ENCODE data around the gene GIMAP5. TPM values are rescaled to one million over a fixed set of nuclear protein-coding genes. Genes with fewer than 3 reads are reported as not detected.

GIMAP5 gene
- polyA plus RNA-seq, 1 of the 3 experiments (the other 2 are of a cell fraction) = not detected

- TF ChIP-seq REST (IDR thresholded peaks at IDR 0.05; ENCODE audit: low read depth, low read length) (no peak), RAD21 (IDR thresholded peaks at IDR 0.05; ENCODE audit: low read length) (no peak)
- TF ChIP-seq, protein P1, sequence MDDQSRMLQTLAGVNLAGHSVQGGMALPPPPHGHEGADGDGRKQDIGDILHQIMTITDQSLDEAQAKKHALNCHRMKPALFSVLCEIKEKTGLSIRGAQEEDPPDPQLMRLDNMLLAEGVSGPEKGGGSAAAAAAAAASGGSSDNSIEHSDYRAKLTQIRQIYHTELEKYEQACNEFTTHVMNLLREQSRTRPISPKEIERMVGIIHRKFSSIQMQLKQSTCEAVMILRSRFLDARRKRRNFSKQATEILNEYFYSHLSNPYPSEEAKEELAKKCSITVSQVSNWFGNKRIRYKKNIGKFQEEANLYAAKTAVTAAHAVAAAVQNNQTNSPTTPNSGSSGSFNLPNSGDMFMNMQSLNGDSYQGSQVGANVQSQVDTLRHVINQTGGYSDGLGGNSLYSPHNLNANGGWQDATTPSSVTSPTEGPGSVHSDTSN (IDR thresholded peaks at IDR 0.05) = no peak
Observed at GRCh38 chr7:150719960-150720891, 17.0 kb upstream of the GIMAP5 start (continued).

DNA sequence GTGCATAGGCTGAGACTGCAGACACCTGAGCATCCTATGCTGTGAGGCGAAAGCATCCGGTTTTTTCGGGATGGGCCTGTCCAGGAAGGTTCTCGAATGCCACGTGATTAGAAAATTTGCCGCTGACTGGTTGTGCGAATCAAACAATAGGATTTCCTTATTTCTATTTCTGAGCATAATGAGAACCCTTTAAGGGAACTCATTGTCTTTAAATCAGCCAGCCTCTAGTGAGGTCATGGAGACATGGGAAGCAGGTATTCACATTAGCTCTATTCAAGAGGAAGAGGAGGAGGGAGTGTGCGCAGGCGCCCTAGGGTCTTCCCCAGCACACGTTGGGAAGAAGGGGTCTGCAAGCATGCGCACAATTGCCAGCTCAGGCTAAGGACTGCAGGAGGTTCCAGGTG lies 15.2 kb upstream of the GIMAP5 start:
- Histone ChIP-seq H3K79me2 (ENCODE audit: insufficient read depth) (no peaks in the 10 kb centered on the region), H3K9ac (no peak overlapping the region), H3K4me2 (no peak overlapping the region), H3K27ac (ENCODE audit: low read depth in 2 of 2, low read length in 1 of 2) (no peak overlapping the region), H3K9me3 (no peaks in the 10 kb centered on the region), H3F3A (replicated peaks; ENCODE audit: insufficient read depth) (no peaks in the 10 kb centered on the region), H4K20me1 (ENCODE audit: insufficient read depth) (no peaks in the 10 kb centered on the region), H3K36me3 (replicated peaks in 1 of 2; ENCODE audit: control insufficient read depth in 1 of 2, insufficient read depth in 2 of 2, low read length in 1 of 2) (no peaks in the 10 kb centered on the region), H3K27me3 (ENCODE audit: insufficient read depth) (peaks cover 44% of the 10 kb centered on the region), H2AFZ (ENCODE audit: low read depth) (no peak overlapping the region), H3K9me2 (no peaks in the 10 kb centered on the region), H3K4me1 (ENCODE audit: control insufficient read depth in 1 of 2, insufficient read depth in 2 of 2, low read depth in 1 of 2, low read length in 1 of 2) (no peaks in the 10 kb centered on the region), H3K4me3 (ENCODE audit: low read depth in 2 of 2, low read length in 1 of 2) (no peak overlapping the region)
- ChIA-PET POLR2A (no interaction called here), CTCF (interaction anchor here (0.6 to 0.9 kb wide), 3 partner anchors 11 to 839 kb away, joined by 3 read pairs; no protein-coding TSS in a partner anchor)
- DNase-seq = no peak
- WGBS (ENCODE audit: low lambda C conversion rate) = 37% methylated on average over 11 of the region's 11 CpGs
- TF ChIP-seq TAF1 (IDR thresholded peaks at IDR 0.05; ENCODE audit: borderline replicate concordance, low read depth, low read length) (no peak), USF2 (IDR thresholded peaks at IDR 0.05; ENCODE audit: borderline replicate concordance, low read depth, low read length) (no peak), EP300 (IDR thresholded peaks at IDR 0.05; ENCODE audit: borderline replicate concordance in 1 of 2, low read depth in 1 of 2, low read length in 1 of 2) (no peak), ZBTB33 (IDR thresholded peaks at IDR 0.05; ENCODE audit: borderline replicate concordance, low read depth) (no peak), SIN3A (IDR thresholded peaks at IDR 0.05; ENCODE audit: borderline replicate concordance, low read depth, low read length) (no peak), GABPA (IDR thresholded peaks at IDR 0.05; ENCODE audit: low read depth) (no peak), SMC3 (IDR thresholded peaks at IDR 0.05; ENCODE audit: low read depth, low read length) (no peak), TEAD4 (IDR thresholded peaks at IDR 0.05; ENCODE audit: borderline replicate concordance, insufficient read depth) (no peak), NFIC (IDR thresholded peaks at IDR 0.05; ENCODE audit: borderline replicate concordance) (no peak), EZH2phosphoT487 (IDR thresholded peaks at IDR 0.05; ENCODE audit: borderline replicate concordance, low read depth) (no peak)
- TF ChIP-seq, protein P1 (IDR thresholded peaks at IDR 0.05) = no peak
- TF ChIP-seq, protein P2, sequence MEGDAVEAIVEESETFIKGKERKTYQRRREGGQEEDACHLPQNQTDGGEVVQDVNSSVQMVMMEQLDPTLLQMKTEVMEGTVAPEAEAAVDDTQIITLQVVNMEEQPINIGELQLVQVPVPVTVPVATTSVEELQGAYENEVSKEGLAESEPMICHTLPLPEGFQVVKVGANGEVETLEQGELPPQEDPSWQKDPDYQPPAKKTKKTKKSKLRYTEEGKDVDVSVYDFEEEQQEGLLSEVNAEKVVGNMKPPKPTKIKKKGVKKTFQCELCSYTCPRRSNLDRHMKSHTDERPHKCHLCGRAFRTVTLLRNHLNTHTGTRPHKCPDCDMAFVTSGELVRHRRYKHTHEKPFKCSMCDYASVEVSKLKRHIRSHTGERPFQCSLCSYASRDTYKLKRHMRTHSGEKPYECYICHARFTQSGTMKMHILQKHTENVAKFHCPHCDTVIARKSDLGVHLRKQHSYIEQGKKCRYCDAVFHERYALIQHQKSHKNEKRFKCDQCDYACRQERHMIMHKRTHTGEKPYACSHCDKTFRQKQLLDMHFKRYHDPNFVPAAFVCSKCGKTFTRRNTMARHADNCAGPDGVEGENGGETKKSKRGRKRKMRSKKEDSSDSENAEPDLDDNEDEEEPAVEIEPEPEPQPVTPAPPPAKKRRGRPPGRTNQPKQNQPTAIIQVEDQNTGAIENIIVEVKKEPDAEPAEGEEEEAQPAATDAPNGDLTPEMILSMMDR (IDR thresholded peaks at IDR 0.05) = no peak
- TF ChIP-seq, protein P3, sequence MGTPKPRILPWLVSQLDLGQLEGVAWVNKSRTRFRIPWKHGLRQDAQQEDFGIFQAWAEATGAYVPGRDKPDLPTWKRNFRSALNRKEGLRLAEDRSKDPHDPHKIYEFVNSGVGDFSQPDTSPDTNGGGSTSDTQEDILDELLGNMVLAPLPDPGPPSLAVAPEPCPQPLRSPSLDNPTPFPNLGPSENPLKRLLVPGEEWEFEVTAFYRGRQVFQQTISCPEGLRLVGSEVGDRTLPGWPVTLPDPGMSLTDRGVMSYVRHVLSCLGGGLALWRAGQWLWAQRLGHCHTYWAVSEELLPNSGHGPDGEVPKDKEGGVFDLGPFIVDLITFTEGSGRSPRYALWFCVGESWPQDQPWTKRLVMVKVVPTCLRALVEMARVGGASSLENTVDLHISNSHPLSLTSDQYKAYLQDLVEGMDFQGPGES (IDR thresholded peaks at IDR 0.05; ENCODE audit: low read depth, low read length) = no peak
